SK-N-SH (cell line): ENCODE results near the gene KISS1R. TPM values are rescaled to one million over a fixed set of nuclear protein-coding genes. Genes with fewer than 3 reads are reported as not detected.

ENCODE experiments used
- CTCF ChIA-PET: fragments of 300-600, 350-600 bp; formaldehyde crosslinking; extraction: SDS; loops from one replicate; lab custom pipeline; 2021; lab: Yijun Ruan, JAX
- POLR2A ChIA-PET: fragments of 350-600 bp; sonication (Branson Sonifier 250); formaldehyde crosslinking; extraction: SDS; loops from one replicate; lab custom pipeline; 2020; ENCODE audit warnings: antibody characterized with exemption, inconsistent platforms; lab: Yijun Ruan, JAX
- DNase-seq: peaks from one replicate; pipeline ENCODE4 v3.0.0; 2012
- H2AFZ ChIP-seq: fragments of 200-600 bp; sonication (generic); 2 replicates; pipeline ENCODE4 v1.8.1; 2016; ENCODE audit warnings: antibody characterized with exemption, mild to moderate bottlenecking, low read depth
- H3F3A ChIP-seq: fragments of 200-600 bp; sonication (generic); replicated peaks from 2 replicates; pipeline ENCODE3; 2016; ENCODE audit warnings: antibody characterized with exemption, mild to moderate bottlenecking; ENCODE audit not compliant: insufficient read depth
- H3K27ac ChIP-seq, 2 experiments: fragments of 200-500 bp in 1 of 2; fragments of 200-600 bp in 1 of 2; sonication (Bioruptor generic) in 1 of 2; sonication (generic), shearing (Covaris generic) in 1 of 2; 2 replicates each; pipeline versions ENCODE4 v1.5.1 to v1.6.1; 2014 to 2016; ENCODE audit warnings: low read depth in 2 of 2, inconsistent platforms in 1 of 2, low read length in 1 of 2, mild to moderate bottlenecking in 1 of 2, mixed read lengths in 1 of 2
- H3K27me3 ChIP-seq: fragments of 200-600 bp; sonication (generic), shearing (Covaris generic); 2 replicates; pipeline ENCODE4 v1.6.1; 2016; ENCODE audit warnings: mixed run types; ENCODE audit not compliant: insufficient read depth
- H3K36me3 ChIP-seq, 2 experiments: fragments of 200-500 bp in 1 of 2; fragments of 200-600 bp in 1 of 2; sonication (Bioruptor generic) in 1 of 2; sonication (generic) in 1 of 2; replicated peaks in 1 of 2; 2 replicates each; pipeline versions ENCODE3 to v1.5.1; 2014 to 2016; ENCODE audit warnings: low read length in 1 of 2, mild to moderate bottlenecking in 1 of 2; ENCODE audit not compliant: insufficient read depth in 2 of 2, control insufficient read depth in 1 of 2
- H3K4me1 ChIP-seq, 2 experiments: fragments of 200-500 bp in 1 of 2; fragments of 200-600 bp in 1 of 2; sonication (Bioruptor generic) in 1 of 2; sonication (generic), shearing (Covaris generic) in 1 of 2; 2 replicates each; pipeline versions ENCODE4 v1.5.1 to v1.6.1; 2014 to 2016; ENCODE audit warnings: low read depth in 1 of 2, low read length in 1 of 2, mixed run types in 1 of 2; ENCODE audit not compliant: insufficient read depth in 2 of 2, control insufficient read depth in 1 of 2
- H3K4me2 ChIP-seq: fragments of 200-600 bp; sonication (generic), shearing (Covaris generic); 2 replicates; pipeline ENCODE4 v1.6.1; 2017; ENCODE audit warnings: mixed run types
- H3K4me3 ChIP-seq, 2 experiments: fragments of 200-500 bp in 1 of 2; fragments of 200-600 bp in 1 of 2; sonication (Bioruptor generic) in 1 of 2; sonication (generic), shearing (Covaris generic) in 1 of 2; 2 replicates each; pipeline versions ENCODE4 v1.5.1 to v1.8.1; 2014 to 2016; ENCODE audit warnings: low read depth in 2 of 2, inconsistent platforms in 1 of 2, low read length in 1 of 2, mild to moderate bottlenecking in 1 of 2, mixed read lengths in 1 of 2, moderate library complexity in 1 of 2
- H3K79me2 ChIP-seq: fragments of 200-600 bp; sonication (generic); 2 replicates; pipeline ENCODE4 v1.8.1; 2017; ENCODE audit warnings: mild to moderate bottlenecking; ENCODE audit not compliant: insufficient read depth
- H3K9ac ChIP-seq: fragments of 200-600 bp; sonication (generic); 2 replicates; pipeline ENCODE4 v1.6.1; 2017; ENCODE audit warnings: mixed run types
- H3K9me2 ChIP-seq: fragments of 200-600 bp; sonication (generic); 2 replicates; pipeline ENCODE4 v1.6.1; 2017; ENCODE audit warnings: mixed run types
- H3K9me3 ChIP-seq: fragments of 200-600 bp; sonication (generic); 2 replicates; pipeline ENCODE4 v1.6.1; 2017; ENCODE audit warnings: mixed run types, mild to moderate bottlenecking, moderate library complexity
- H4K20me1 ChIP-seq: fragments of 200-600 bp; sonication (generic); 2 replicates; pipeline ENCODE4 v1.6.1; 2017; ENCODE audit warnings: mild to moderate bottlenecking, mixed run types; ENCODE audit not compliant: insufficient read depth
- EZH2phosphoT487 ChIP-seq: fragments of 200-600 bp; sonication (generic); IDR thresholded peaks from 2 replicates; pipeline ENCODE4 v1.6.1; 2017; ENCODE audit warnings: low read depth, mixed run types, mild to moderate bottlenecking, antibody characterized with exemption, moderate library complexity, borderline replicate concordance
- FOSL2 ChIP-seq: IDR thresholded peaks from 2 replicates; pipeline ENCODE4 v1.4.0; 2012; ENCODE audit warnings: low read depth, mild to moderate bottlenecking, moderate library complexity, borderline replicate concordance
- MXI1 ChIP-seq: IDR thresholded peaks from 2 replicates; pipeline ENCODE4 v1.6.1; 2012; ENCODE audit warnings: mild to moderate bottlenecking, low read depth, low read length, improper control_type of control experiment
- NRF1 ChIP-seq: IDR thresholded peaks from 2 replicates; pipeline ENCODE4 v1.6.1; 2012; ENCODE audit warnings: low read depth, mild to moderate bottlenecking, low read length
- RAD21 ChIP-seq: IDR thresholded peaks from 2 replicates; pipeline ENCODE4 v1.6.1; 2012; ENCODE audit warnings: mild to moderate bottlenecking, low read length
- SIN3A ChIP-seq: IDR thresholded peaks from 2 replicates; pipeline ENCODE4 v1.6.1; 2012; ENCODE audit warnings: low read depth, mild to moderate bottlenecking, low read length, moderate library complexity, borderline replicate concordance
- TCF12 ChIP-seq: IDR thresholded peaks from 2 replicates; pipeline ENCODE4 v1.4.0; 2012
- YY1 ChIP-seq: IDR thresholded peaks from 2 replicates; pipeline ENCODE4 v1.4.0; 2012; ENCODE audit warnings: low read depth, mild to moderate bottlenecking
- WGBS: methylation state at CpG from one replicate; pipeline ENCODE4 v1.1.6; 2017; ENCODE audit warnings: low lambda C conversion rate; 5-methylcytosine and 5-hydroxymethylcytosine counted together
- polyA plus RNA-seq, 3 experiments: library from polyadenylated mRNA; depleted of rRNA; stranded (reverse); fragments of >200 nt; gene quantifications; 2 replicates each; pipeline ENCODE4 v1.2.3, GENCODE V29; 2012
- TF ChIP-seq, protein P1 (sequence below): IDR thresholded peaks from 2 replicates; pipeline ENCODE4 v1.4.0; 2012; ENCODE audit warnings: low read depth, borderline replicate concordance
- TF ChIP-seq, protein P2 (sequence below): fragments of 200-600 bp; sonication (generic); IDR thresholded peaks from 2 replicates; pipeline ENCODE4 v1.6.1; 2017; ENCODE audit warnings: antibody characterized with exemption, mild to moderate bottlenecking, moderate library complexity
- TF ChIP-seq, protein P3 (sequence below): IDR thresholded peaks from 2 replicates; pipeline ENCODE4 v1.6.1; 2012; ENCODE audit warnings: mild to moderate bottlenecking, low read depth, low read length, moderate library complexity
- TF ChIP-seq, protein P4 (sequence below): fragments of 150-350 bp; IDR thresholded peaks from 2 replicates; pipeline ENCODE4 v1.6.1; 2016; ENCODE audit warnings: mild to moderate bottlenecking, low read depth, low read length
- TF ChIP-seq, protein P5 (sequence below): IDR thresholded peaks from 2 replicates; pipeline ENCODE4; 2012

The KISS1R gene
- polyA plus RNA-seq, 1 of the 3 experiments (the other 2 are of a cell fraction) = not detected

DNA sequence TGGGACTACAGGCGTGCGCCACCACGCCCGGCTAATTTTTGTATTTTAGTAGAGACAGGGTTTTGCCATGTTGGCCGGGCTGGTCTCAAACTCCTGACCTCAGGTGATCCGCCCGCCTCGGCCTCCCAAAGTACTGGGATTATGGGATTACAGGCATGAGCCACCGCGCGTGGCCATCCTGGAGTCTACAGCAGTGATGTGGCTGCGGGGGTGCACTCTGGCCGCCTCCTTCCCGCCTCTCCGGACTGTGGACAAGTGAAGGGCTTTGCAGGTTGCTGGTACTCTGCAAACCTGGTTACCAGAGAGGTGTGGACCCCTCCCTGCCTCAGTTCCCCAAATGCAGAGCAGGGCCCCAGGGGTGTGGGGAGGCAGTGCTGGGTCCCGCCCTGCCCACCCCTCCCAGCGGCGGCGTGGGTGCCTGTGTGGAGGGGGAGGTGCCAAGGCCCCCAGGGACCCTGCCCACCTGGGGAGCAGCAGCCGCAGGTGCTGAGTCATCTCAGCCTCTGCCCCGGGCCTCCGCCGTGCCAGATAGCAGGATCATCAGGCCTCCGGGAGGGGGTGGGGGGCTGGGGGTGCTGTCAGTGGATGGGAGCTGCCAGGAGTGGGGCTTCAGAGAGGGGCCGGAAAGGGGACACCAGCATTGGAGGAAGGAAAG, 31.8 kb downstream of the KISS1R start (continued):
- TF ChIP-seq, protein P1, sequence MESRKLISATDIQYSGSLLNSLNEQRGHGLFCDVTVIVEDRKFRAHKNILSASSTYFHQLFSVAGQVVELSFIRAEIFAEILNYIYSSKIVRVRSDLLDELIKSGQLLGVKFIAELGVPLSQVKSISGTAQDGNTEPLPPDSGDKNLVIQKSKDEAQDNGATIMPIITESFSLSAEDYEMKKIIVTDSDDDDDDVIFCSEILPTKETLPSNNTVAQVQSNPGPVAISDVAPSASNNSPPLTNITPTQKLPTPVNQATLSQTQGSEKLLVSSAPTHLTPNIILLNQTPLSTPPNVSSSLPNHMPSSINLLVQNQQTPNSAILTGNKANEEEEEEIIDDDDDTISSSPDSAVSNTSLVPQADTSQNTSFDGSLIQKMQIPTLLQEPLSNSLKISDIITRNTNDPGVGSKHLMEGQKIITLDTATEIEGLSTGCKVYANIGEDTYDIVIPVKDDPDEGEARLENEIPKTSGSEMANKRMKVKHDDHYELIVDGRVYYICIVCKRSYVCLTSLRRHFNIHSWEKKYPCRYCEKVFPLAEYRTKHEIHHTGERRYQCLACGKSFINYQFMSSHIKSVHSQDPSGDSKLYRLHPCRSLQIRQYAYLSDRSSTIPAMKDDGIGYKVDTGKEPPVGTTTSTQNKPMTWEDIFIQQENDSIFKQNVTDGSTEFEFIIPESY = no peak
- no peak for TF ChIP-seq TCF12
- no peak for TF ChIP-seq EZH2phosphoT487
- TF ChIP-seq, protein P2, sequence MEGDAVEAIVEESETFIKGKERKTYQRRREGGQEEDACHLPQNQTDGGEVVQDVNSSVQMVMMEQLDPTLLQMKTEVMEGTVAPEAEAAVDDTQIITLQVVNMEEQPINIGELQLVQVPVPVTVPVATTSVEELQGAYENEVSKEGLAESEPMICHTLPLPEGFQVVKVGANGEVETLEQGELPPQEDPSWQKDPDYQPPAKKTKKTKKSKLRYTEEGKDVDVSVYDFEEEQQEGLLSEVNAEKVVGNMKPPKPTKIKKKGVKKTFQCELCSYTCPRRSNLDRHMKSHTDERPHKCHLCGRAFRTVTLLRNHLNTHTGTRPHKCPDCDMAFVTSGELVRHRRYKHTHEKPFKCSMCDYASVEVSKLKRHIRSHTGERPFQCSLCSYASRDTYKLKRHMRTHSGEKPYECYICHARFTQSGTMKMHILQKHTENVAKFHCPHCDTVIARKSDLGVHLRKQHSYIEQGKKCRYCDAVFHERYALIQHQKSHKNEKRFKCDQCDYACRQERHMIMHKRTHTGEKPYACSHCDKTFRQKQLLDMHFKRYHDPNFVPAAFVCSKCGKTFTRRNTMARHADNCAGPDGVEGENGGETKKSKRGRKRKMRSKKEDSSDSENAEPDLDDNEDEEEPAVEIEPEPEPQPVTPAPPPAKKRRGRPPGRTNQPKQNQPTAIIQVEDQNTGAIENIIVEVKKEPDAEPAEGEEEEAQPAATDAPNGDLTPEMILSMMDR = no peak
- TF ChIP-seq NRF1 = no peak
- no peak for TF ChIP-seq YY1
- TF ChIP-seq, protein P3, sequence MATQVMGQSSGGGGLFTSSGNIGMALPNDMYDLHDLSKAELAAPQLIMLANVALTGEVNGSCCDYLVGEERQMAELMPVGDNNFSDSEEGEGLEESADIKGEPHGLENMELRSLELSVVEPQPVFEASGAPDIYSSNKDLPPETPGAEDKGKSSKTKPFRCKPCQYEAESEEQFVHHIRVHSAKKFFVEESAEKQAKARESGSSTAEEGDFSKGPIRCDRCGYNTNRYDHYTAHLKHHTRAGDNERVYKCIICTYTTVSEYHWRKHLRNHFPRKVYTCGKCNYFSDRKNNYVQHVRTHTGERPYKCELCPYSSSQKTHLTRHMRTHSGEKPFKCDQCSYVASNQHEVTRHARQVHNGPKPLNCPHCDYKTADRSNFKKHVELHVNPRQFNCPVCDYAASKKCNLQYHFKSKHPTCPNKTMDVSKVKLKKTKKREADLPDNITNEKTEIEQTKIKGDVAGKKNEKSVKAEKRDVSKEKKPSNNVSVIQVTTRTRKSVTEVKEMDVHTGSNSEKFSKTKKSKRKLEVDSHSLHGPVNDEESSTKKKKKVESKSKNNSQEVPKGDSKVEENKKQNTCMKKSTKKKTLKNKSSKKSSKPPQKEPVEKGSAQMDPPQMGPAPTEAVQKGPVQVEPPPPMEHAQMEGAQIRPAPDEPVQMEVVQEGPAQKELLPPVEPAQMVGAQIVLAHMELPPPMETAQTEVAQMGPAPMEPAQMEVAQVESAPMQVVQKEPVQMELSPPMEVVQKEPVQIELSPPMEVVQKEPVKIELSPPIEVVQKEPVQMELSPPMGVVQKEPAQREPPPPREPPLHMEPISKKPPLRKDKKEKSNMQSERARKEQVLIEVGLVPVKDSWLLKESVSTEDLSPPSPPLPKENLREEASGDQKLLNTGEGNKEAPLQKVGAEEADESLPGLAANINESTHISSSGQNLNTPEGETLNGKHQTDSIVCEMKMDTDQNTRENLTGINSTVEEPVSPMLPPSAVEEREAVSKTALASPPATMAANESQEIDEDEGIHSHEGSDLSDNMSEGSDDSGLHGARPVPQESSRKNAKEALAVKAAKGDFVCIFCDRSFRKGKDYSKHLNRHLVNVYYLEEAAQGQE = no peak
- no peak for TF ChIP-seq SIN3A

DNA sequence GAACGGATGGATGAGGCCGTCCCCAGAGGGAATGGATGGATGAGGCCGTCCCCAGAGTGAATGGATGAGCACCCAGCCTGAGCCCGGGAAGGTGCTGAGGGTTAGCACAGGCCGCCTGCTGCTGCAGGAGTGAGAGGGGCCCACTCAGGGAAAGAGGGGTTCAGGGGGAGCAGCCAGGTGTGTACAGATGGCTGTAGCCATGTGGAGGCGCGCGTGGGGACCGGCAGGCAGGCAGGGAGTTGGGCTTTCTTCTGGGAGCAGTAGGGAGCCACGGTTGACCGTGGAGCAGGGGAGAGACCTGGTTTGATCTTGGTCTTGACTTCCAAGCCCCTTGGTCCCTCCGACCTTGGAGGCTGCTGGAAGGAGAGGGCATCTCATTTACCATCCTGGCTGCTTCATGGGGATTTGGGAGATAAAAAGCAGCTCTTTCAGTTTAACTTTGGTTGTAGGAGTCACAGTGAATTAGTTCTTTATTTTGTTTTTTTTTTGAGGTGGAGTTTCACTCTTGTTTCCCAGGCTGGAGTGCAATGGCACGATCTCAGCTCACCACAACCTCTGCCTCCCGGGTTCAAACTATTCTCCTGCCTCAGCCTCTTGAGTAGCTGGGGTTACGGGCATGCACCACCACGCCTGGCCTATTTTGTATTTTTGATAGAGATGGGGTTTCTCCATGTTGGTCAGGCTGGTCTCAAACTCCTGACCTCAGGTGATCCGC, 33.4 kb downstream of the KISS1R start:
- Histone ChIP-seq H3F3A (no peaks in the 10 kb centered on the region), H3K4me2 (no peak overlapping the region), H3K4me3 (no peak overlapping the region), H3K27me3 (no peaks in the 10 kb centered on the region), H3K9me2 (no peaks in the 10 kb centered on the region), H2AFZ (no peak overlapping the region), H3K4me1 (peaks cover 0 to 7% of the 10 kb centered on the region in 2 experiments; a peak in 1 of 4 replicates), H3K9me3 (no peaks in the 10 kb centered on the region), H4K20me1 (peaks cover 40% of the 10 kb centered on the region; the same call in 1 of the 2 replicates), H3K27ac (no peak overlapping the region), H3K36me3 (peaks cover 0 to 4% of the 10 kb centered on the region in 2 experiments), H3K9ac (no peak overlapping the region), H3K79me2 (peaks cover 5% of the 10 kb centered on the region; the same call in 1 of the 2 replicates)
- 90% methylated on average over 15 of the region's 17 CpGs for WGBS
- no peak for DNase-seq
- ChIA-PET POLR2A (no interaction called here), CTCF (interaction anchor here (1.0 kb wide), 1 partner anchor 33 kb away, joined by 3 read pairs; the partner anchor contains the start of gene WDR18)
- TF ChIP-seq EZH2phosphoT487 (no peak), FOSL2 (no peak), MXI1 (no peak), SIN3A (no peak), TCF12 (no peak), RAD21 (no peak)
- TF ChIP-seq, protein P4, sequence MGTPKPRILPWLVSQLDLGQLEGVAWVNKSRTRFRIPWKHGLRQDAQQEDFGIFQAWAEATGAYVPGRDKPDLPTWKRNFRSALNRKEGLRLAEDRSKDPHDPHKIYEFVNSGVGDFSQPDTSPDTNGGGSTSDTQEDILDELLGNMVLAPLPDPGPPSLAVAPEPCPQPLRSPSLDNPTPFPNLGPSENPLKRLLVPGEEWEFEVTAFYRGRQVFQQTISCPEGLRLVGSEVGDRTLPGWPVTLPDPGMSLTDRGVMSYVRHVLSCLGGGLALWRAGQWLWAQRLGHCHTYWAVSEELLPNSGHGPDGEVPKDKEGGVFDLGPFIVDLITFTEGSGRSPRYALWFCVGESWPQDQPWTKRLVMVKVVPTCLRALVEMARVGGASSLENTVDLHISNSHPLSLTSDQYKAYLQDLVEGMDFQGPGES = no peak
- TF ChIP-seq, protein P1 = no peak
- TF ChIP-seq, protein P5, sequence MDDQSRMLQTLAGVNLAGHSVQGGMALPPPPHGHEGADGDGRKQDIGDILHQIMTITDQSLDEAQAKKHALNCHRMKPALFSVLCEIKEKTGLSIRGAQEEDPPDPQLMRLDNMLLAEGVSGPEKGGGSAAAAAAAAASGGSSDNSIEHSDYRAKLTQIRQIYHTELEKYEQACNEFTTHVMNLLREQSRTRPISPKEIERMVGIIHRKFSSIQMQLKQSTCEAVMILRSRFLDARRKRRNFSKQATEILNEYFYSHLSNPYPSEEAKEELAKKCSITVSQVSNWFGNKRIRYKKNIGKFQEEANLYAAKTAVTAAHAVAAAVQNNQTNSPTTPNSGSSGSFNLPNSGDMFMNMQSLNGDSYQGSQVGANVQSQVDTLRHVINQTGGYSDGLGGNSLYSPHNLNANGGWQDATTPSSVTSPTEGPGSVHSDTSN = no peak
